Cerebellar cortex (tissue), 1 donor: Measurements from ENCODE around the gene URI1.

Experiments
- DNase-seq: peaks from one replicate; pipeline ENCODE4 v3.0.0-alpha.2; 2015; ENCODE audit warnings: low spot score

The URI1 gene

GRCh38 chr19:29971002-29971401 is 29.0 kb downstream of the URI1 start:
- no peak for DNase-seq

GRCh38 chr19:29971648-29972047 is 29.6 kb downstream of the URI1 start:
- DNase-seq = no peak

- no peak for DNase-seq
Measured at GRCh38 chr19:29974701-29975100, 32.7 kb downstream of the URI1 start.

GRCh38 chr19:29976151-29976943 is 34.3 kb downstream of the URI1 start:
- DNase-seq = no peak

GRCh38 chr19:29978080-29978479 is 36.0 kb downstream of the URI1 start:
- DNase-seq = no peak

GRCh38 chr19:29983568-29983967 is 41.5 kb downstream of the URI1 start:
- no peak for DNase-seq

GRCh38 chr19:29985196-29985595 is 43.2 kb downstream of the URI1 start:
- no peak for DNase-seq

- no peak for DNase-seq
Measured at GRCh38 chr19:29988351-29988750, 46.3 kb downstream of the URI1 start.

GRCh38 chr19:29992233-29992867 is 50.3 kb downstream of the URI1 start:
- DNase-seq = no peak

GRCh38 chr19:29999490-29999889 is 57.5 kb downstream of the URI1 start:
- no peak for DNase-seq

GRCh38 chr19:30000862-30001261 is 58.8 kb downstream of the URI1 start:
- no peak for DNase-seq

GRCh38 chr19:30001301-30001700 is 59.3 kb downstream of the URI1 start:
- no peak for DNase-seq

GRCh38 chr19:30001791-30002190 is 59.8 kb downstream of the URI1 start:
- no peak for DNase-seq

GRCh38 chr19:30003866-30004265 is 61.8 kb downstream of the URI1 start:
- no peak for DNase-seq

GRCh38 chr19:30004403-30004802 is 62.4 kb downstream of the URI1 start:
- DNase-seq = no peak

- DNase-seq = no peak
Measured at GRCh38 chr19:30006207-30006606, 64.2 kb downstream of the URI1 start.

- DNase-seq = no peak
Measured at GRCh38 chr19:30008169-30008568, 66.1 kb downstream of the URI1 start.

- no peak for DNase-seq
Measured at GRCh38 chr19:30009013-30009412, 67.0 kb downstream of the URI1 start.

- DNase-seq = no peak
Measured at GRCh38 chr19:30011051-30011578, 69.1 kb downstream of the URI1 start.

GRCh38 chr19:30014770-30015169 is 72.7 kb downstream of the URI1 start:
- DNase-seq = no peak

- no peak for DNase-seq
Measured at GRCh38 chr19:30017172-30017571, 75.1 kb downstream of the URI1 start.

GRCh38 chr19:30020189-30020588 is 78.2 kb downstream of the URI1 start:
- no peak for DNase-seq

- no peak for DNase-seq
Measured at GRCh38 chr19:30022659-30023058, 80.6 kb downstream of the URI1 start.
